ENCODE results near the gene TBC1D23.
"Not testable (repeated sequence)": the region's sequence is repeated elsewhere in the genome, so short reads cannot be mapped to it uniquely, and the experiment has no call there.

Gene TBC1D23

GRCh38 chr3:100351770-100352169, 91.0 kb downstream of the TBC1D23 start:
- not testable (repeated sequence) for DNase-seq (ENCODE audit: low read depth in 2 of 2)

DNA sequence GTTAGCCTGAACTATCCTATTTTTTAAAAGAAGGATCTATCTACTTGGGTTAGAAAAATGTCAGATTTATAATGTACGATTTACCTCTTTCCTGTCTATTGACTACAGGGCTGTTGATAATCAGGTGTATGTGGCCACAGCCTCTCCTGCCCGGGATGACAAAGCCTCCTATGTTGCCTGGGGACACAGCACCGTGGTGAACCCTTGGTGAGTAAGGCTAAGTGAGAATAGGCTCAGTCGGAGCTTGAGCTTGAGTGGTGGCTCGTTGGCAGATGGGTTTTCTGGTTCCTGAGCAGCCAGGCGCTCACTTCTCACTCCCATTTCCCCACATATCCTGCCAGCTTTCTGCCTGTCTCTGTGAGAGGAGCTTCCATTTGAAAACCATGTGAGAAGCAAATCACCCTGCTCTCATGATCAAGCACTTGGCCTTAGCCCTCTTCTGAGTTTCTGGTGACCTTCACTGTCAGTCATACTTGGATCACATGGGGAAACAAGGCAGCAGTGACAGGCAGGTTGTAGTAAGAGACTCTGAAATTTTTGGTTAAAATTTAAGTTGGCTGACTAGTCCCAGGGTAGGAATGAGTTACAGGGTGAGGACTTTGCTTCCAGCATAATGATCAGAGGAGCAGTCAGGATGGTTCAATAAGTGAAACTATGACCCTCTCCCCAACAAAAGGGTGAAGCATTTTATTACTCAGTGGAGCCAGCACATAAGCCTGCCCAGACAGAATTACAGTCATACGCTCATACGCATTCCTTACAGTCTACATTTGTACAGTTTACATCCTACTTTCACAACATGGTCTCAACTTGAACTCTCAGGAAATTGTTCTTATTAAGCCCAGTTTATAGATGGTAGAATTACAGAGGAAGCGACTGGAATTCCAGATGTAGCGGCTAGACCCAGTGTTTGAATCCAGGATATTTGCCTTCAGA, 91.8 kb downstream of the TBC1D23 start:
- no peak for DNase-seq (ENCODE audit: low read depth in 2 of 2)

GRCh38 chr3:100354850-100355249, 94.1 kb downstream of the TBC1D23 start:
- DNase-seq (ENCODE audit: low read depth in 2 of 2) = no peak

- DNase-seq (ENCODE audit: low read depth in 2 of 2) = no peak
Observed at GRCh38 chr3:100358413-100358812, 97.6 kb downstream of the TBC1D23 start.

DNA sequence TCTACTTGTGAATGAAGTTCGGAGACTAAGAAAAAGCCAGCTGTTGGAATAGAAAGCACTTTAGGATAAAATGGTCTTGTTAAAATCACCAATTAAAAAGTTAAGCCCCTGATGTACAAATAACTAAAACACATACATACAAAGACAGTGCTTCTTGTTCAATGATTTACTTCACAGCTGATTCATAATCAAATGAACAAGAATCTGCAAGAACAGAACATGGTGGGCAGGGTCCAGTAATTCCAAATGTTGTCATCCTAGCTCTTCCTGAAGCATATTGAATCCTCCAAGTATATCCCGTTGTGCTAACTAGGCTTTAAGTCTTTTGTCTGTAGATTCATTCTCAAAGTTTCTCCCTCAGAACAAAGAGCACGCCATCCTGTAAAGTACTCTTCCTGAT, 98.2 kb downstream of the TBC1D23 start:
- DNase-seq (ENCODE audit: low read depth in 2 of 2) = no peak

- DNase-seq (ENCODE audit: low read depth in 2 of 2) = no peak
Observed at GRCh38 chr3:100360757-100361496, 100.1 kb downstream of the TBC1D23 start.

DNA sequence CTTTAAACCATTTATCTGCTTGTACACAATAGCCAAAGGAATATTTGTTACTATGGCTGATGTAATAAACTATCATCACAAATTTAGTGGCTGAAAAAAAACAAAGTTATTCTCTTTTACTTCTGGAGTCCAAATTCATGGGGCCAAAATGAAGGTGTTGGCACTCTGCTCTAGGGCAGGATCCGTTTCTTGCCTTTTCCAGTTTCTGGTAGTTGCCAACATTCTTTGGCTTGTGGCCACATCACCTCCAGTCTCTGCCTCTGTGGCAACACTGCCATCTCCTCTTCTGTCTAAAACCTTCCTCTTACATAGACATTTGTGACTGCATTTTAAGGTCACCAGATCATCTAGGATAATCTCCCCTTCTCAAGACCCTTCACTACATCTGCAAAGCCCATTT, 101.1 kb downstream of the TBC1D23 start:
- DNase-seq (ENCODE audit: low read depth in 2 of 2) = no peak

- no peak for DNase-seq (ENCODE audit: low read depth in 2 of 2)
Observed at GRCh38 chr3:100364421-100364820, 103.6 kb downstream of the TBC1D23 start.

DNA sequence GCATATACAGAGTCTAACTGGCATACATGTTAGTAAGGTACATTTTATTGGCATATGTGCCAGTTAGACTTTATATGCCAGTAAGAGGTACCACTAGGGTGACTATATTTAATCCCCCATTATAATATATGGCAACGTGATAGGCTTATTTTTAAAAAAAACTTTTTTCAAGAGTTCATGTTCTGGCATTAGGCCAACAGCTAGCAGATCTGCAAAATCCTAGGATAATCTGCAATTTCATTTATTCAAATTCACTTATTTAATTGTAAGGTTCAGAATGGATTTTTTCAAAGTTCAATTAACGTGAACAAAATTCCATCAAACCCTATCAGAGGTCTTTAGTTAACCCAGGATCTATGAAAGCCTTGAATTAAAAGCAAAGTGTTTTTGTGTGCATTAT, 105.6 kb downstream of the TBC1D23 start:
- DNase-seq (ENCODE audit: low read depth in 2 of 2) = no peak

GRCh38 chr3:100368441-100368840, 107.6 kb downstream of the TBC1D23 start:
- no peak for DNase-seq (ENCODE audit: low read depth in 2 of 2)

GRCh38 chr3:100370756-100371155, 110.0 kb downstream of the TBC1D23 start:
- DNase-seq (ENCODE audit: low read depth in 2 of 2) = no peak

GRCh38 chr3:100374521-100374920, 113.7 kb downstream of the TBC1D23 start:
- no peak for DNase-seq (ENCODE audit: low read depth in 2 of 2)

Measured in activated CD4-positive, alpha-beta T cell treated with anti-CD3 and anti-CD28 coated beads for 24 hours (primary cell).